Measurements from ENCODE around the gene SSH3.

The SSH3 gene

GRCh38 chr11:67295846-67296245, 7.5 kb upstream of the SSH3 start:
- no peak for DNase-seq

DNA sequence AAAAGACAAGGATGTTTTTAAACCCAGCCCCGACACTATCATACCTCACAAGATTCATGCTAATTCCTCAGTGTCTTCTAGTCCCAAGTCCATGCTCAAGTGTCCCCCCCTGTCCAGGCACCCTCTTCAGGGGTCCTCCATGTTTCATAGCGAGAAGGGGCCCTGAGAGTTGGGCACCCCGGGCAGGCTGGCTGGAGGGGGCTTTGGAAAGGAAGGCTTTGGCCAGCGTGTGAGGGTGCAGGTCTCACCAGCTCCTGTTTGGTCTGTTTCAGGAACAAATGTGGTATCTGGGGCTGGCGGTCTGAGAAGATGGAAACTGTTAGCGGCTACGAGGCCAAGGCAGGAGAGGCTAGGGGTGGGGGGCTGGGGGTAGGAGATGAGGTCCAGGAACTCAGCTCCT, 4.5 kb upstream of the SSH3 start:
- DNase-seq, result no peak

DNA sequence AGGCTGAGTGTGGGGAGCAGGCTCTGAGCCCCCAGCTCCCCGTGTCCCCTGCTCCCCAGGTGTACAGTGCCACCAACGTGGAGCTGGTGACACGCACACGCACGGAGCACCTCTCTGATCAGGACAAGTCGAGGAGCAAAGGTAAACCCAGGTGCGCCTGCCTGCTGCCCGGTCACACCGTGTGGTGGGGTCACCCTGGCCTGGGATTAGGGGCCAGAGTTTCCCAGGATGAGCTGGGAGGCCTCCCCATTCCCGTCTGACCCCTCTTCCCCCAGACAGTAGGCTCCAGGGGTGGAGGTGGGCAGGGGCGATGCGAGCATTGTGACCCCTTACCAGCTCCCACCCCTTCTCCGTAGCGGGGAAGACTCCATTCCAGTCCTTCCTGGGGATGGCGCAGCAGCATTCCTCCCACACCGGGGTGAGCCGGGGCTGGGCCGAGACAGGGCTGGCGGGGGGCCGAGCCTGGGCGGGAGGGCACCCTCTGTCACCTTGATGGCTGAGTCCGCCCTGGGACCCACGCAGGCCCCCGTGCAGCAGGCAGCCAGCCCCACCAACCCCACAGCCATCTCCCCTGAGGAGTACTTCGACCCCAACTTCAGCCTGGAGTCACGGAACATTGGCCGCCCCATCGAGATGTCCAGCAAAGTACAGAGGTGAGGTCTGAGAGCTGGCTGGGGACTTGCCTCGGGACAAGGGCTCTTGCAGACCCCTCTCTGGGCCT, 3.7 kb upstream of the SSH3 start:
- DNase-seq, result no peak

DNA sequence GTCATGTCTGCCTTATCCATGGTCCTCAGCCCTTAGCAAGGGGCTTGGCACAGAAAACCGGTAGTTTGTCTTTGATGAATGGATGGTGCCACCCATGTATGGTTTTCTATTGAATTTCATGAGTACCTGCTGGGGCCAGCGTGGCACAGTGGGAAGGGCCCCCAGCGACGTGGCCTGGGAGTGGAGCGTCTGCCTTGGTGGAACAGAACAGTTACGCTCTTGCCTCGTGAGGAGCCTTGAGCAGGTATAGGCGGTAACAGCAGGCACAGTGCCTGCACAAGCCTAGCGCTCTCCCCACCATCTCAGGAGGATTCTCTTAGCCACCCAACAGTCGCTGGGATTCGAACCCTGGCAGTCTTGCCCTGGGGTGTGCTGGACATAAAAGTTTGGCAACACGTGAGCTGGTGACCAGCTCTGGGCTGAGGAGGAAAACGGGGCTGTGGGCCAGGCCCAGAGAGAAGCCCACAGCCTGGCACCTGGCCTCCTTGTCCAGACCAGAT, 3.0 kb upstream of the SSH3 start:
- DNase-seq, result no peak

GRCh38 chr11:67300756-67301312, 2.5 kb upstream of the SSH3 start:
- no peak for DNase-seq

DNA sequence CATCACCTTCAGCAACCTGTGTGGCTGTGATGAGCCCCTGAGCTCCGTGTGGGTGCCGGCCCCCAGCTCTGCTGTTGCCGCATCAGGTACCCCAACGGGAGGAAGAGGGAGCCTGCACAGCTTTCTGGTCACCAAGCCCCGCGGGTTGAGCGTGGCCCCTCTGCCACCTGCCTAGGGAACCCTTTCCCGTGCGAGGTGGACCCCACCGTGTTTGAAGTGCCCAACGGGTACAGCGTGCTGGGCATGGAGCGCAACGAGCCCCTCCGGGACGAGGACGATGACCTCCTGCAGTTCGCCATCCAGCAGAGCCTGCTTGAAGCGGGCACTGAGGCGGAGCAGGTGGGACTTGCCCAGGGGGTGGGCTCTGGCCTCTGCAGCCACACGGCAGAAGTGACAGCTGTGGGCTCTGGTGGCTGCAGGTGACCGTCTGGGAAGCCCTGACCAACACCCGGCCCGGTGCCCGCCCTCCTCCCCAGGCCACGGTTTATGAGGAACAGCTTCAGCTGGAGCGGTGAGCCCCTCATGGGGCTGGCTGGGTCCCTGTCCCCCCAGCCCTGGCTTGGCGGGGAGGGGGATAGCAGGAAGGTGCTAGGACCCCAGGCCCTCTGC, 1.9 kb upstream of the SSH3 start:
- DNase-seq, result peak; percentile 9

GRCh38 chr11:67301951-67302516, 1.3 kb upstream of the SSH3 start:
- DNase-seq, result peak; percentile 11

- DNase-seq, result peak; percentile 12
These were observed 679 bp upstream of the SSH3 start for GRCh38 chr11:67302571-67303131.

DNA sequence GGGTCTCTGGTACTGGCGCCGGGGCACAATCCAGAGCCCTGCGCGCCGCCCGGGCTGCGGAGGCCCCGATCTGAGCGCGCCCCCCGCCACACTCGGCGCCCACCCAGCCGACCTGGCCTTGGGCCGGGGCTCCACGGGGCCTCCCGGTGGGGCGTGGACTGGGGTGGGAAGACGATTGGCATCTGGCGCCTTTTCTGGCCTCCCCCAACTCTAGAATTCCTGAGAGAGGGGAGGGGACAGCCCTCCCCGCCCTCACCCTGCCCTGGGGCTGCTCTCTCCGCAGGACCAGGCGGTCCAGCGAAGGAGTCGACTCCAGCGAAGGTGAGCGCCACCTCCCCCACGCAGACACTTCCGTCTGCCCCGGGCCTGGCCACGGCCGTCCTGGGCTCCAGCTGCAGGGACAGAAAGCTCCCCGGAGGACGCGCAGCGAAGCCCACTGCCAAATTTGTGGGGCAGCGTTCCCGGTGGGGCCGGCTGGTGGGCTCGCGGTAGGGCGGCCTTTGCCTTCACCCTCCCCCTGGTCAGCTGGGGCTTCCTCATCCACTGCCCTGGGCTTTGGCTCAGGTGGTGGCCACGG, 593 bp downstream of the SSH3 start:
- peak; percentile 27 for DNase-seq

GRCh38 chr11:67304511-67305113, 1.3 kb downstream of the SSH3 start:
- no peak for DNase-seq

GRCh38 chr11:67306769-67307544, 3.6 kb downstream of the SSH3 start:
- peak; percentile 9 for DNase-seq

DNA sequence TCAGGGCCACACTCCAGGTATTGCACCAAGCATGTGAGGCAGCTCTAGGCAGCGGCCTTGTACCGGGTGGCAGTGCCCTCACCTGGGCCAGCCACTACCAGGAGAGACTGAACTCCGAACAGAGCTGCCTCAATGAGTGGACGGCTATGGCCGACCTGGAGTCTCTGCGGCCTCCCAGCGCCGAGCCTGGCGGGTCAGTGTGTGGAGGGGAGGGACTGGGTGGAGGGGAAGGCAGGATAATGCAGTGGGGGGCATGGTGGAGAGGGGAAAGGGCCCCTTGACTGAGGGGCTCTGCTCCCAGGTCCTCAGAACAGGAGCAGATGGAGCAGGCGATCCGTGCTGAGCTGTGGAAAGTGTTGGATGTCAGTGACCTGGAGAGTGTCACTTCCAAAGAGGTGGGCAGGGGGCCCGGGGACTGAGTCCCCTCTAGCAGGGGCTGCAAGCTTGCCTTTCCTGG, 4.2 kb downstream of the SSH3 start:
- DNase-seq, result no peak

DNA sequence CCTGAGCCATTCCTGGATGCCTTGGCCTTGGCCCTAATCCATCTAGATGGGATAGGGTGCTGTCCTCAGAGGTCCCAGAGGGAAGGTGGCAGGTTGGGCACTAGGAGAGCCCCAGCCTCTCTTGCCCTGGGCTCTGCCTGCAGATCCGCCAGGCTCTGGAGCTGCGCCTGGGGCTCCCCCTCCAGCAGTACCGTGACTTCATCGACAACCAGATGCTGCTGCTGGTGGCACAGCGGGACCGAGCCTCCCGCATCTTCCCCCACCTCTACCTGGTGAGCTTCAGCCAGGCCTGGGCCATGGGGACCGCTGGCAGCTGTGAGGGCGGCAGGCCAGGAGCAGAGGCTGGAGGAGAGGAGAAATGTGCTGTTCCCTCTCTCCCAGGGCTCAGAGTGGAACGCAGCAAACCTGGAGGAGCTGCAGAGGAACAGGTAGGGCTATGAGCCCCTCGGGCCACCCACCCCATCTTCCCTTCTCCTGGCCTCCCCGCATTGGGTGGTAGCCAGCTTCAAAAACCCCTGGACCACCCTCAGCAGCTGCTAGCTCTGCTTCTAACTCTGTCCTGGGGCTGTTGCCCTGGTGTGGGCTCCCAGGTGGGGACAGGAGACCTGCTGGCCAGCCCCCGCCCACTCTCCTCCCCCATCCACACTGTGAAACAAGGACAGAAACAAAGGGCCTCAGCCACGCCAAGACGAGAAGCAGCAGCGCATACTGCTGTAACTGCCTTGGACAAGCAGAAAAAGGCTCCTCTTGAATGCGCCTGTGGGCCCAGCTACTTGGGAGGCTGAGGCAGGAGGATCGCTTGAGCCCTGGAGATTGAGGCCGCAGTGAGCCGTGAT, 4.9 kb downstream of the SSH3 start:
- DNase-seq, result no peak

GRCh38 chr11:67309166-67309565, 5.8 kb downstream of the SSH3 start:
- no peak for DNase-seq

- no peak for DNase-seq
These were observed 6.3 kb downstream of the SSH3 start for GRCh38 chr11:67309661-67310061.

- no peak for DNase-seq
These were observed 7.1 kb downstream of the SSH3 start for GRCh38 chr11:67310246-67311050.

DNA sequence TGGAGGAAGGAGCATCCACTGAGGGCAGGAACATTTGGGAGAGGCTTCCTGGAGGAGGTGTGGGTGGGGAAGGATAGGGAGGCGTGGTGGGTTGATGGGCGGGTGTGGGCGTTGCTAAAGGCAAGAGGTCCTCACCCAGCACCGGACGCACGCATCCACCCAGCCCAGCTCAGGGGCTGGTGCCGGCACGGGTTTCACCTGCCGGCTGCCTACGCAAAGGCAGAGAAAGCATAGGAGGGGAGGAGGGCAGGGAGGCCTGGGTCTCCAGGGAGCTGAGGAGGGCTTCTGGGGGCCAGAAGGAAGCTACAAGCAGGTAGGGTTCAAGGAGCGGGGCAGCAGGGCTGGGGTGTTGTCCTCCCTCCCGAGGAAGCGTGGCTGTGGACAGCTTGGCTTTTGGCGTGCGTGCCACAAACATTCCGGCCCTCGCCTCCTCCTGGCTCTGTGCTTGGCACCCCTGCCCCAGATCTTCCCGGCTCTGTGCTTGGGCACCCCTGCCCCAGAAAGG, 7.8 kb downstream of the SSH3 start:
- no peak for DNase-seq

DNA sequence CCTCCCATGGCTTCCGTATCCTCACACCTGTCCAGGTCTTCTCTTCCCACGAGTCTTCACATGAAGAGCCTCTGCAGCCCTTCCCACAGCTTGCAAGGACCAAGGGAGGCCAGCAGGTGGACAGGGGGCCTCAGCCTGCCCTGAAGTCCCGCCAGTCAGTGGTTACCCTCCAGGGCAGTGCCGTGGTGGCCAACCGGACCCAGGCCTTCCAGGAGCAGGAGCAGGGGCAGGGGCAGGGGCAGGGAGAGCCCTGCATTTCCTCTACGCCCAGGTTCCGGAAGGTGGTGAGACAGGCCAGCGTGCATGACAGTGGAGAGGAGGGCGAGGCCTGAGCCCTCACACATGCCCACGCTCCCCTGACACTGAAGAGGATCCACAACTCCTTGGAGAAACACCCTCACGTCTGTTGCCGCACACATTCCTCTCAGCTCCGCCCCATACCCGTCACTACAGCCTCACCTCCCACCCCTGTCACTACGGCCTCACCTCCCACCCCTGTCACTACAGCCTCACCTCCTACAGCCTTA, 8.3 kb downstream of the SSH3 start:
- no peak for DNase-seq

GRCh38 chr11:67312187-67313021, 9.1 kb downstream of the SSH3 start:
- DNase-seq, result peak; percentile 34

All from activated naive CD4-positive, alpha-beta T cell treated with anti-CD3 and anti-CD28 coated beads, Interleukin-2, amount 50 U/mL, for 16 hours (primary cell).